Small intestine (tissue), 7 donors: ENCODE results near the gene SUSD1. TPM values are rescaled to one million over a fixed set of nuclear protein-coding genes. Genes with fewer than 3 reads are reported as not detected.

Experiments used
- DNase-seq, 2 donors: peaks; one replicate each; pipeline versions ENCODE4 v3.0.0 to v3.0.0-alpha.2; 2013
- FAIRE-seq: peaks from 2 replicates; lab custom pipeline; 2012; peaks lifted over from hg19 to GRCh38; lab: Jason Lieb, UNC
- H3K27ac ChIP-seq, 3 donors: one replicate each; pipeline ENCODE4 v1.5.1; 2013; ENCODE audit warnings: low read length in 2 of 3, mild to moderate bottlenecking in 2 of 3, control low read depth in 1 of 3, inconsistent platforms in 1 of 3, low read depth in 1 of 3, moderate library complexity in 1 of 3
- H3K27me3 ChIP-seq, 3 donors: one replicate each; pipeline ENCODE4 v1.6.1; 2013; ENCODE audit warnings: low read length in 3 of 3, inconsistent platforms in 1 of 3; ENCODE audit not compliant: control insufficient read depth in 3 of 3, insufficient read depth in 3 of 3
- H3K36me3 ChIP-seq, 3 donors: one replicate each; pipeline ENCODE4 v1.6.1; 2013; ENCODE audit warnings: low read length in 3 of 3, inconsistent platforms in 1 of 3, low read depth in 1 of 3, mild to moderate bottlenecking in 1 of 3, moderate library complexity in 1 of 3; ENCODE audit not compliant: control insufficient read depth in 3 of 3, insufficient read depth in 2 of 3
- H3K4me1 ChIP-seq, 3 donors: one replicate each; pipeline ENCODE4 v1.6.1; 2013; ENCODE audit warnings: low read length in 2 of 3, inconsistent platforms in 1 of 3, low read depth in 1 of 3, mild to moderate bottlenecking in 1 of 3, moderate library complexity in 1 of 3; ENCODE audit not compliant: control insufficient read depth in 3 of 3, insufficient read depth in 2 of 3
- H3K4me3 ChIP-seq, 3 donors: one replicate each; pipeline ENCODE4 v1.5.1; 2013; ENCODE audit warnings: low read length in 3 of 3, control low read depth in 1 of 3, inconsistent platforms in 1 of 3, low read depth in 1 of 3, mild to moderate bottlenecking in 1 of 3, moderate library complexity in 1 of 3
- H3K9me3 ChIP-seq, 2 donors: one replicate each; pipeline ENCODE4 v1.6.1; 2013; ENCODE audit warnings: low read depth in 1 of 2, low read length in 1 of 2; ENCODE audit not compliant: control insufficient read depth in 2 of 2, insufficient read depth in 1 of 2
- WGBS, 3 donors: extraction: QIAGEN DNeasy Blood & Tissue Kit; methylation state at CpG; one replicate each; pipeline ENCODE4 v1.1.7; 2013; 5-methylcytosine and 5-hydroxymethylcytosine counted together
- polyA plus RNA-seq, 4 donors: library from polyadenylated mRNA; stranded (reverse) in 3 of 4; unstranded in 1 of 4; fragments of 200-250 nt in 3 of 4; fragments of 120-200 nt in 1 of 4; gene quantifications; one replicate each; pipeline versions ENCODE4 v1.2.1 to v1.2.3, GENCODE V29; 2013
- donor health status: healthy with polysubstance abuse.
- donor health status: control.
- donor health status: control.
- donor health status: Bipolar disorder and iron deficiency.
- donor health status: healthy.

SUSD1 gene
- polyA plus RNA-seq, 4 donors: 3.8 to 29.8 (median 7.0) TPM

DNA sequence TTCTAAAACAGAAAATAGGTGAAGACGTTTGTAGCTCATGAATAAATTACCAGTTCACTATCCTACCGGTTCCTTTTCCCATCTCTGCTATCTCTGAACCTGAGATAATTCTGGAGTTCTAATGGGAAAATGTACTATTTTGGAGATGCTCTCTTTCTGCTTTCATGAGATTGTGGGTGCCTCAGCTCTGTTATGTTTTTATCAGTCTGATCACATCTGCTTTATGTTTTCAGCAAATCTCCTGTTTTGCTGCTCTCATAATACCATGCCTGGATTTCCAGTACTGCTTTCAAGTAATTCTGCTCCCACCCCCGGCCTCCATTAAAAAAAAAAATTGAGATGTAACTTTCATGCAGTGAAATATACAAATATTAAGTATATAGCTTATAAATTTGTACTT lies 9.1 kb upstream of the SUSD1 start:
- H3K4me3 ChIP-seq: no peak overlapping the region
- 82 to 87% (median 87%) methylated on average over 3 of the region's 3 CpGs for WGBS, 3 donors
- H3K27ac ChIP-seq: no peak overlapping the region
- no peaks in the 10 kb centered on the region for H3K27me3 ChIP-seq
- no peaks in the 10 kb centered on the region for H3K36me3 ChIP-seq
- H3K9me3 ChIP-seq: peaks cover 0 to 3% of the 10 kb centered on the region in 2 donors
- DNase-seq: no peak
- H3K4me1 ChIP-seq: peaks cover 0 to 6% (median 0%) of the 10 kb centered on the region in 3 donors
- FAIRE-seq: no peak

DNA sequence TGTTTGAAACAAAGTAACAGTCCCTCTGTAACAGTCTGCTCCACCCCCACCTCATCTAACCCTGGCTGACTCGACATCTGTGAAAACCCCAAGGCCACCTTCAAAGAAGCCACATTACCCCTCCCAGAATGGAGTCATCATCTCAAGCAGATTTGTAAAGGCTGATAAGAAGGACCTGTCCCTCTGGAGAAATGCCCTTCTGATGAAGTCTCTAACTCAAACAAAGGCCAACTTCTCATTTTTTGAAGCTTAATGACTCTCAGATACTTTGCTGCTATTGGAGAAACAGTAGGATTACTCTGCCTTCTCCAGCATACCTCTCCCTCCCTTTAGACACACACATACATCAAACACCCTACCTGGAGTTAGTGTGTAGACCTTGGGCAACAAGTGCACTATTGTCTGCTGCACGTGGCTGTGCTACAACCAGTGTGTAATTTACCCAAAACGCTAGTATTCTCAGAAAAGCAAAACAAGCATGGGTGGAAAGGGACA lies 5.3 kb upstream of the SUSD1 start:
- DNase-seq (peak in 1 of 2 donors; percentile 27), FAIRE-seq (no peak)
- no peaks in the 10 kb centered on the region for H3K27me3 ChIP-seq
- H3K27ac ChIP-seq: peak overlapping the region in 1 of 3 donors; percentile 24
- no peak overlapping the region for H3K4me3 ChIP-seq
- peaks cover 0 to 3% of the 10 kb centered on the region in 2 donors for H3K9me3 ChIP-seq
- no peaks in the 10 kb centered on the region for H3K36me3 ChIP-seq
- H3K4me1 ChIP-seq: peaks cover 0 to 28% (median 0%) of the 10 kb centered on the region in 3 donors
- 8 to 24% (median 12%) methylated on average over 3 of the region's 3 CpGs for WGBS, 3 donors

DNA sequence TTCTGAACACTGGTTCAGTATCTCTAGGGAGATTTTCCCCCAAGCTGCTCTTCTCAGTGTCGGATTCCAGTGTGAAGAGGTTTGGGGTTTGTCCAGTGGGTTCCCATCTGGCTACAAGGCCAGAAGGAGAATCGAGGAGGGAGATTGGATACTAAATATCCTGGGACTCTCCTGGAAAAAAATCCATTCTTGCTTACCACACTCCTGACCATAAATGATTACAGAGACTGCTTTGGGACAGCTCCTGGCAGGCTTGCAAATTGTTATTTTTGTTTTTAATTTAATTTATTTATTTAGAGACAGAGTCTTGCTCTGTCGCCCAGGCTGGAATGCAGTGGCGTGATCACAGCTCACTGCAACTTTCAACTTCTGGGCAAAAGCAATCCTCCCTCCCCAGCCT lies 4.7 kb upstream of the SUSD1 start:
- Histone ChIP-seq H3K9me3 (peaks cover 0 to 3% of the 10 kb centered on the region in 2 donors), H3K4me1 (peaks cover 0 to 28% (median 0%) of the 10 kb centered on the region in 3 donors), H3K27ac (no peak overlapping the region), H3K4me3 (no peak overlapping the region), H3K36me3 (no peaks in the 10 kb centered on the region), H3K27me3 (no peaks in the 10 kb centered on the region)
- DNase-seq: no peak
- FAIRE-seq: no peak
- 70 to 85% (median 83%) methylated on average over 4 of the region's 4 CpGs for WGBS, 3 donors

DNA sequence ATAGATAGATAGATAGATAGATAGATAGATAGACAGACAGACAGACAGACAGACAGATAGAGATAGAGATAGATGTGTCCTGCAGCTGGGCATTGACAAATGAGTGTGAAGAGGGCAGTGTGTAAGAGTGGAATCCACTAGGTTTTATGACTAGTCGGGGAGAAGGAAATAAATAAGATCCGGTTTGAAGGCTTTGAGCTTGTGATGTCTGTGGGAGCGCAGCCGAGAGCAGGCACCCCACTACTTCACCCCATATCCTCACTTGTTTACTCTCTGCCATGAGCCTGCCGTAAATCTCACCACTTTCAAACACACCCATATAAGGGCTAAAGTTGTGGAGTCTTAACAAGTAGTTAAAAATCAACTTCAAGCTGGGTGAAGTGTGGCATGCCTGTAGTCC lies 1.4 kb upstream of the SUSD1 start:
- Histone ChIP-seq H3K36me3 (peaks cover 0 to 6% (median 0%) of the 10 kb centered on the region in 3 donors), H3K4me1 (peaks cover 2 to 53% (median 11%) of the 10 kb centered on the region in 3 donors), H3K27me3 (no peaks in the 10 kb centered on the region), H3K9me3 (no peaks in the 10 kb centered on the region), H3K27ac (peak overlapping the region in 1 of 3 donors; percentile 89), H3K4me3 (no peak overlapping the region)
- peak; percentile 58 to 88 for DNase-seq
- FAIRE-seq: no peak
- WGBS, 3 donors: 14 to 32% (median 22%) methylated on average over 5 of the region's 5 CpGs

DNA sequence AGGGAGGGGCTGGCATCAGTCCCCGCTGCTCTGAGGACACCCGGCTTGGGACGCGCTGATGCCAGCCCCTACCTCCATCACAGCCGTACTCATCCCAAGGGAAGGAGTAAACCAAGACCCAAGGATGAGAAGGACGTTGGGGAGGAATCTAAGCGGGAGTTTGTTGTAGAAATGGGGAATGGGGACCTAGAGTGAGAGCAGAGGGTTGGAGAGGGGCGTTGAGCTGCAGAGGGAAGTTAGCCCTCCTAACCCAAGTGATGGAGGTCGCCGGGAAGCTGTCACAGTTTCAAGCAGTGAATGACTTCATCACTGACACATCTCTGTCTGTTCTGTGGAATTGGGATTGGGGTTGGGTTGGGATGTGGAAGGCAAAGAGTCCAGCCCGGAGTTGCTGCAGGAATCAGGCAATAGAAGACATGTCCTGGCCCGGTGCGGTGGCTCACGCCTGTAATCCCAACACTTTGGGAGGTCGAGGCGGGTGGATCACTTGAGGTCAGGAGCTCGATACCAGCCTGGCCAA lies 759 bp upstream of the SUSD1 start:
- peaks cover 0 to 6% (median 0%) of the 10 kb centered on the region in 3 donors for H3K36me3 ChIP-seq
- peak overlapping the region; percentile 8 to 89 (median 73) for H3K27ac ChIP-seq
- H3K4me1 ChIP-seq: peaks cover 2 to 56% (median 16%) of the 10 kb centered on the region in 3 donors
- no peaks in the 10 kb centered on the region for H3K9me3 ChIP-seq
- DNase-seq (no peak), FAIRE-seq (no peak)
- peak overlapping the region in 2 of 3 donors; percentile 63 to 90 for H3K4me3 ChIP-seq
- 80 to 84% (median 80%) methylated on average over 17 of the region's 17 CpGs for WGBS, 3 donors
- H3K27me3 ChIP-seq: no peaks in the 10 kb centered on the region

DNA sequence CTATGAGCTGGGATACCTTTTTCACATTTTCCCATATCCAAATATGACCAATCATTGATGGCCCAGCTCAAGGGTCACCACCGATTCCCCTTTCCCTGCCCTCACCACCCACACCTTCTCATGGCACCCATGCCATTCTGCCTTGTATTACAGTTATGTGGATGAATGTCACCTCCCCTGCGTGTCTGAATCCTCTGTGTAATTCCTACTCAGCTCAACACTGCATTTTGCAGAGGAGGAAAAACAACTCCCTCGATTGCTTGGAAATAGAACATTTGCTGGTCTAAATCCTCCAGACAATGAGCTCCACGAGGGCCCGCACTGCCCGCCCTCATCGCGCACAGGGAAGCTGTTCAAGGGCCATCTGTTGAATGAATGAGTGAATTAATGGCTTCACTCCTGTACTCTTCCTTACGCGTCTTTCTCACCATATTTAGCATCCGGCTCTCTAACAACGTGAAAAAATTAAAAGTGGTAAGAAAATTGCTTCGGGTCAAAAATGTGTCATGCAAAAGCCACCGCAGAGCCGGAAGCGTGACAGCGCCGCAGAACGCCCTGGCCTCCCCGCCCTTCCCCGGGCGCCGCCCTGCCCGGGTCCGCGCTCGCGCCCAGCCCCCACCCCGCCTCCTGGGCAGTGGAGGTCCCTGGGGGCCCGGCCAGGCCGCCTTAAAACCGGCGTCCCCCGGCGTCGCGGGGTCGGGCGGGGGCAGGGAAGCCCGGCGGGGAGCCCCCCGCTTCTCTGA lies 704 bp downstream of the SUSD1 start:
- H3K36me3 ChIP-seq: peaks cover 0 to 6% (median 0%) of the 10 kb centered on the region in 3 donors
- 1 to 3% (median 1%) methylated on average over 31 to 42 of the region's 42 CpGs for WGBS, 3 donors
- H3K27me3 ChIP-seq: no peaks in the 10 kb centered on the region
- no peaks in the 10 kb centered on the region for H3K9me3 ChIP-seq
- no peak for FAIRE-seq
- H3K4me1 ChIP-seq: peaks cover 2 to 64% (median 18%) of the 10 kb centered on the region in 3 donors
- H3K4me3 ChIP-seq: peak overlapping the region; percentile 55 to 90 (median 72)
- peak overlapping the region; percentile 89 to 98 (median 94) for H3K27ac ChIP-seq
- DNase-seq: peak; percentile 85 to 91

DNA sequence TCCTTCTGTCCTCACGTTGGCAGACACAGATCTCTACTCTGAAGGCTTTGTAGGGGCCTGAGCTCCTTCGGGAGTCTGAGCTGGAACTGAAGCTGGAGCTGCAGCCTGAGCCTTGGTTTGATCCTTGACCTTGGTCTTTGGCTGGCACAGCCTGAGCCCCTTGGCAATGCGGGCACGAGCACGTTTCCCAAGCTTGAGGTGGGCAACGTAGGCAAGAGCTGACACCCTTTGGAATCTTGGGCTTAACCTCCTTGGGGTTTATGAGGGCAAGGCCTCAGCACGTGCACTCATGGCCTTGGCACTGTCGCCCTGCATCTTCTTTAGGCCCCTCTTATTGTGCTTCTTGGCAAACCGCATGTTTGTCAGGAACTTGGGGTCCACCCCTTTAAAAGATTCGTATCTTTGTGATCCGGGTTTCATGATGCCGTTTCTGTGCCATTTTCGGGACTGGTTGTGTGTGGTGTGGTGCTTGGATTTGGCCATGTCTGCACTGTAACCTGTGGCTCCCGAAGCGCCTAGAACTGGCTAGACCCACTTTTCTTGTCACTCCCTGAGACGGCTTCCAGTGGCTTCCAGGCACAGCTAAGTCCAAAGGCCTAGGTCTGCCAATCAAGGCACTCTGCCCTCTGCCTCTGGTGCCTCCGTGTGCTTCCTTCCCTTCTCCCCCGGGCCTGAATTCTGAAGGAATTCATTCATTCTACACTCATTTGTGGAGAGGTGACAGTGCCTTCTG lies 1.4 kb downstream of the SUSD1 start:
- H3K27ac ChIP-seq: peak overlapping the region; percentile 89 to 98 (median 94)
- 54 to 82% (median 71%) methylated on average over 18 of the region's 18 CpGs for WGBS, 3 donors
- peak; percentile 65 to 79 for DNase-seq
- H3K9me3 ChIP-seq: no peaks in the 10 kb centered on the region
- peak overlapping the region in 2 of 3 donors; percentile 55 to 90 for H3K4me3 ChIP-seq
- FAIRE-seq: no peak
- H3K27me3 ChIP-seq: no peaks in the 10 kb centered on the region
- peaks cover 5 to 71% (median 19%) of the 10 kb centered on the region in 3 donors for H3K4me1 ChIP-seq
- peaks cover 0 to 6% (median 0%) of the 10 kb centered on the region in 3 donors for H3K36me3 ChIP-seq

DNA sequence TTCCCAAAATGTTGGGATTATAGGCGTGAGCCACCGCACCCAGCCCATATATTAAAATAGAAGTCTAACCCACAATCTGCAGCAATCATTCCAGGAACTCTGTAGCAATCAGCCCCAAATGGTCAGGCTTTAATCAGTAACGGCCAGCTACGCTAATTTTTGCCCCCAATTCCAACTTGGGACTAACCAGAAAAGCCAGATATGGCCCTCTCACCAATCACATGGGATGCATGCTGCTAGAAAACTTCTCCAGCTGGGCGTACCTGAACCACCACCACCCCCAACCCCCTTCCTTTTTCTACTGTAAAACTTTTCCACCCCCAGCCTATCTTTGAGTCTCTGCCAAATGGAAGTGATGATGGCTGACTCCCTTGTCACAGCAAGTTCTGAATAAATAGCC lies 4.1 kb downstream of the SUSD1 start:
- DNase-seq: no peak
- FAIRE-seq: no peak
- WGBS, 3 donors: 39 to 67% (median 50%) methylated on average over 5 of the region's 5 CpGs
- Histone ChIP-seq H3K36me3 (peaks cover 0 to 9% (median 0%) of the 10 kb centered on the region in 3 donors), H3K27me3 (no peaks in the 10 kb centered on the region), H3K4me3 (no peak overlapping the region), H3K4me1 (peaks cover 5 to 77% (median 23%) of the 10 kb centered on the region in 3 donors), H3K9me3 (no peaks in the 10 kb centered on the region), H3K27ac (peak overlapping the region; percentile 44 to 81 (median 79))
